Peyer's patch (tissue), 4 donors: ENCODE results near the gene WDR83. TPM values are rescaled to one million over a fixed set of nuclear protein-coding genes. Genes with fewer than 3 reads are reported as not detected.
"Not testable (repeated sequence)": the region's sequence is repeated elsewhere in the genome, so short reads cannot be mapped to it uniquely, and the experiment has no call there.

Experiments
- DNase-seq, 3 donors: peaks; one replicate each; pipeline ENCODE4 v3.0.0-alpha.2; 2017 to 2019
- H3K27ac ChIP-seq, 4 donors: fragments of 200-600 bp; sonication (generic); one replicate each; pipeline ENCODE4 v1.5.1; 2016 to 2019
- H3K27me3 ChIP-seq, 2 donors: fragments of 200-600 bp; sonication (generic); one replicate each; pipeline ENCODE4 v1.5.1; 2019
- H3K36me3 ChIP-seq, 3 donors: fragments of 200-600 bp; sonication (generic); one replicate each; pipeline ENCODE4 v1.5.1; 2016 to 2019
- H3K4me1 ChIP-seq, 4 donors: fragments of 200-600 bp; sonication (generic); one replicate each; pipeline ENCODE4 v1.5.1; 2016 to 2019
- H3K4me3 ChIP-seq, 4 donors: fragments of 200-600 bp; sonication (generic); 1 replicate in 3 of 4; 2 replicates in 1 of 4; pipeline ENCODE4 v1.5.1; 2016 to 2019; ENCODE audit warnings: mild to moderate bottlenecking in 1 of 4
- H3K9me3 ChIP-seq, 4 donors: fragments of 200-600 bp; sonication (generic); one replicate each; pipeline ENCODE4 v1.5.1; 2016 to 2019; ENCODE audit warnings: mild to moderate bottlenecking in 1 of 4
- CTCF ChIP-seq, 6 experiments: fragments of 450-650 bp in 4 of 6; fragments of 200-600 bp in 2 of 6; sonication (generic) in 1 of 6; IDR thresholded peaks; one replicate each; pipeline ENCODE4 v1.5.1; 2017 to 2019; ENCODE audit warnings: antibody characterized with exemption in 6 of 6, mild to moderate bottlenecking in 3 of 6, moderate library complexity in 1 of 6
- POLR2A ChIP-seq, 2 donors: fragments of 450-650 bp; IDR thresholded peaks; one replicate each; pipeline ENCODE4 v1.5.1; 2017; ENCODE audit warnings: antibody characterized with exemption in 2 of 2, mild to moderate bottlenecking in 2 of 2, moderate library complexity in 2 of 2
- total RNA-seq, 4 donors: library from RNA; depleted of rRNA; stranded (reverse); fragments of >200 nt; gene quantifications; one replicate each; pipeline ENCODE4 v1.1.0, GENCODE V29; 2016

WDR83 gene
- total RNA-seq, 4 donors from 2014 or later, result 2.8 to 14.0 (median 9.5) TPM

GRCh38 chr19:12672744-12673143 lies 6.1 kb downstream of the WDR83 start:
- H3K27ac ChIP-seq, result no peak overlapping the region
- H3K36me3 ChIP-seq, result peaks cover 0 to 50% (median 0%) of the 10 kb centered on the region in 3 donors
- peak in 1 of 3 donors; percentile 45 for DNase-seq

GRCh38 chr19:12675399-12675798 lies 8.8 kb downstream of the WDR83 start:
- peaks cover 0 to 74% (median 2%) of the 10 kb centered on the region in 3 donors for H3K36me3 ChIP-seq
- no peak overlapping the region for H3K4me3 ChIP-seq
- no peaks in the 10 kb centered on the region for H3K27me3 ChIP-seq
- no peak overlapping the region for H3K27ac ChIP-seq
- peaks cover 0 to 14% (median 1%) of the 10 kb centered on the region in 4 donors for H3K4me1 ChIP-seq
- TF ChIP-seq CTCF (IDR thresholded peaks at IDR 0.05) (no peak), POLR2A (IDR thresholded peaks at IDR 0.05) (no peak)
- H3K9me3 ChIP-seq, result no peaks in the 10 kb centered on the region
- DNase-seq, result no peak

More at GRCh38 chr19:12672744-12673143, 6.1 kb downstream of the WDR83 start:
- TF ChIP-seq CTCF (IDR thresholded peaks at IDR 0.05) (no peak), POLR2A (IDR thresholded peaks at IDR 0.05) (no peak)
- Histone ChIP-seq H3K9me3 (no peaks in the 10 kb centered on the region), H3K4me3 (no peak overlapping the region), H3K4me1 (peaks cover 0 to 24% (median 12%) of the 10 kb centered on the region in 4 donors), H3K27me3 (no peaks in the 10 kb centered on the region)

- no peak for DNase-seq
- TF ChIP-seq POLR2A (IDR thresholded peaks at IDR 0.05), result no peak
- no peak for TF ChIP-seq CTCF (IDR thresholded peaks at IDR 0.05)
- H3K9me3 ChIP-seq, result no peaks in the 10 kb centered on the region
- no peak overlapping the region for H3K4me3 ChIP-seq
- H3K27me3 ChIP-seq, result no peaks in the 10 kb centered on the region
- H3K27ac ChIP-seq, result no peak overlapping the region
- peaks cover 0 to 14% (median 0%) of the 10 kb centered on the region in 4 donors for H3K4me1 ChIP-seq
- peaks cover 0 to 74% (median 2%) of the 10 kb centered on the region in 3 donors for H3K36me3 ChIP-seq
These were observed 9.3 kb downstream of the WDR83 start for GRCh38 chr19:12675940-12676339.

GRCh38 chr19:12676384-12676792 lies 9.8 kb downstream of the WDR83 start:
- Histone ChIP-seq H3K36me3 (peaks cover 0 to 74% (median 2%) of the 10 kb centered on the region in 3 donors), H3K4me1 (peaks cover 0 to 13% (median 0%) of the 10 kb centered on the region in 4 donors), H3K27me3 (no peaks in the 10 kb centered on the region), H3K4me3 (no peak overlapping the region), H3K27ac (no peak overlapping the region), H3K9me3 (no peaks in the 10 kb centered on the region)
- TF ChIP-seq POLR2A (IDR thresholded peaks at IDR 0.05) (no peak), CTCF (IDR thresholded peaks at IDR 0.05) (peak; percentile 77 to 88 (median 80))
- peak; percentile 86 to 93 (median 87) for DNase-seq

GRCh38 chr19:12676928-12677327 lies 10.3 kb downstream of the WDR83 start:
- DNase-seq, result no peak
- Histone ChIP-seq H3K36me3 (peaks cover 0 to 74% (median 2%) of the 10 kb centered on the region in 3 donors), H3K27ac (no peak overlapping the region), H3K9me3 (no peaks in the 10 kb centered on the region), H3K27me3 (no peaks in the 10 kb centered on the region), H3K4me1 (peaks cover 0 to 13% (median 0%) of the 10 kb centered on the region in 4 donors), H3K4me3 (no peak overlapping the region)
- TF ChIP-seq POLR2A (IDR thresholded peaks at IDR 0.05), result no peak
- no peak for TF ChIP-seq CTCF (IDR thresholded peaks at IDR 0.05)

- H3K27me3 ChIP-seq, DNase-seq, H3K27ac ChIP-seq, H3K9me3 ChIP-seq, H3K4me3 ChIP-seq: not testable (repeated sequence)
- peaks cover 0 to 13% (median 0%) of the 10 kb centered on the region in 4 donors for H3K4me1 ChIP-seq
- H3K36me3 ChIP-seq, result peaks cover 0 to 67% (median 2%) of the 10 kb centered on the region in 3 donors
These were observed 11.4 kb downstream of the WDR83 start for GRCh38 chr19:12678039-12678438.
